Stromal cell of bone marrow (primary cell): Measurements from ENCODE around the gene STK36.
A peak's percentile ranks its signal among the peaks of the same experiment; 100 is the strongest.

Experiments
- DNase-seq: peaks from one replicate; pipeline ENCODE4 v3.0.0-alpha.2; 2012; ENCODE audit warnings: low read depth

STK36 gene

GRCh38 chr2:218719457-218719856 is 47.6 kb downstream of the STK36 start:
- DNase-seq = no peak

DNA sequence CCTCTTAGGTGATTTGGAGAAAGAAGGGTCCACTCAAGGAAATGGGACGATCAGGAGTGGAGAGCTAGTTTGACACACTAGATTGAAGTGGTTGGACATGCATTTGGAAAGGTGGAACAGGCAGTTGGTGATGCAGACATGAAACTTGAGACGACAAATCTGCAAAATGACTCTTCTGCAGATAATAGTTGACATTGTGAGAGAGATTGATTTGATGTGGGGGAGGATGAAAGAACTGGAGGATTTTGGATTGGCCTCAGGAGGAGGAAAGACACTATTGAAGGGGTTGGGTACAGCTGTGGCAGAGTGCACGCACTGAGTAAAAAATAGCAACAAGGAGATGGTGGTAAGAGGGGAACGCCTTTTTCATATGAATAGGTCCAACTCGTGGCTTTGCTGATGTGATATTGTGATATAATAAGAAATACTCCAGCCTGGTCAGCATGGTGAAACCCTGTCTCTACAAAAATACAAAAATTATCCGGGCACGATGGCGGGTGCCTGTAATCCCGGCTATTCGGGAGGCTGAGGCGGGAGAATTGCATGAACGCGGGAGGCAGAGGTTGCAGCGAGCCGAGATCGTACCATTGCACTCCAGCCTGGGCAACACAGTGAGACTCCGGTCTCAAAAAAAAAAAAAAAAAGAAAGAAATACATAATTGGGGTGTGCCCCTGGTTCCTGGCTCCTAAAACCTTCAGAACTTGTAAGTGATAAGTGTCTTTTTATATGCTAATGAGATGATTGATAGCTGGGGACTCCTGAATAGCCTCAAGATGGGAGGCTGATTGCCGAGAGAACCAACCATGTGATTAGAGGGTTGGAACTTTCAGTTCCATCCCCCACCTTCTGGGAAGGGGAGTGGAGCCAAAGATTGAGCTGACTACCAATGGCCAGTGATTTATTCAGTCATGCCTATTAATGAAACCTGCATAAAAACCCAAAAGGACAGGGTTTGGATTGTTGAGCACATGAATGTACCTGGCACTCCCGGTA is 48.5 kb downstream of the STK36 start:
- no peak for DNase-seq

DNA sequence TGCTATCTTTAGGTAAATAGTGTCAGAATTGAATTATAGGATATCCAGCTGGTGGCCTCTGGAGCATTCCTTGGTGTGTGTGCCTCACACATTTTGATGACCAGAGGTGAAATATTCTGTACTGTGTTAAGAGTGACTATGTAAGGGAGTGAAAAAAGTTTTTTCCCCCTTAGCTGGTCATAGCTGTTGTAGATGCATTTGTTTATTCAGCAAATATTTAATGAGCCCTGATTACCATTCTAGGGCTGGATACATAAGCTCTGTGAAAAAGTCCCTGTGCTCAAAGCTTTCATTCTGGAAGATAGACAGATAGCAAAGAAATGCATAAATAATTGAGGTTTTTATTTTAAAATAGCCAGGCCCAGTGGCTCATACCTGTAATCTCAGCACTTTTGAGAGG is 49.6 kb downstream of the STK36 start:
- DNase-seq = no peak

DNA sequence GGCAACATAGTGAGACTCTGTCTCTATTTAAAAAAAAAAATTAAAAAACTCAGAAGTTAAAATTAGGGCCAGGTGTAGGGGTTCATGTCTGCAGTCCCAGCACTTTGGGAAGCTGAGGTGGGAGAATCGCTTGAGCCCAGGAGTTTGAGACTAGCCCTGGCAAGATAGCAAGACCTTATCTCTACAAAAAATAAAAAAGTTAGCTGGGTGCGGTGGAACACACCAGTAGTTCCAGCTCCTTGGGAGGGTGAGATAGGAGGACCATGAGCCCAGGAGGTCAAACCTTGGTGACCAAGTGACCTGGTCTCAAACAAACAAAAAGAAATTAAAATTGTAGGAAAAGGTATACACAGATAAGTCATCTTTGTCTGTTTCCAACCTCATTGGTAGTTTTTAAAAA is 50.0 kb downstream of the STK36 start:
- no peak for DNase-seq

DNA sequence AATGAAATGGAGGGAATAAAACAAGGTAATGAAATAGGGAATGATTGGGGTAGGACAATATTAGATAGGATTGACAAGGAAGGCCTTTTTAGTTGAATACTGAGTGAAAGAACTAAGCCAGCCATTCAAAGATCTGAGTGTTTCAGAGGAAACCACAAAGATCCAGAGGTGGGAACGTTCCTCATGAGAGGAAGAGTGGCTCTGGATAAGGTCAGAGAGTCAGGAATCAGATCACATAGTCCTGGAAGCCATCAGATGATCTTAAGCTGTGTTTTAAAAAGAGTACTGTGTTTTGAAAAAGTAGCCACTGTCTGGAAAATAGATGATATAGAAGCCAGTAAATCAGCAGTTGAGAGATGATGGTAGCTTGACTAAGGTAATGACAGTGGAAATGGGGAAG is 50.5 kb downstream of the STK36 start:
- DNase-seq = no peak

- DNase-seq = no peak
Measured at GRCh38 chr2:218722876-218723785, 51.2 kb downstream of the STK36 start.

- no peak for DNase-seq
Measured at GRCh38 chr2:218726004-218726574, 54.2 kb downstream of the STK36 start.

GRCh38 chr2:218727502-218728165 is 55.7 kb downstream of the STK36 start:
- no peak for DNase-seq

GRCh38 chr2:218729640-218730039 is 57.8 kb downstream of the STK36 start:
- no peak for DNase-seq

- DNase-seq = no peak
Measured at GRCh38 chr2:218732052-218732760, 60.3 kb downstream of the STK36 start.

DNA sequence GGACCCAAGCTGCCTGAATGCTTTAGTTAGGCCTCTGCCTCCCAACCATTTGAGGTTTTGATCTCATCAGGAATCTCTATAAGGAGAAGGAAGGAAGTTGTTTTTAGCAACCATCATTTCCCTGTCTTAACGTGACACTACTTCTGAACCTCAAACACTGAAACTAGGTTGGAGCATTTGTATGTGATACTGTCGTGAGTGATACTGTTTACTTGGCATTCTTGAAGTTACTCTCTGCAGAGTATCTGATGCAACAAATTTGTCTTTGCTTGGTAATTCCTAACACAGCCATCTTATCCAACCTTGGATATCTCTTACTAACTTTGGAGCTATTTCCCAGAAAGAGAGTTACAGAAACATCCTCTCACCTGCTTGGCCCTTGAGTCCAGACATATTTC is 60.9 kb downstream of the STK36 start:
- DNase-seq = no peak

- DNase-seq = peak; percentile 61
Measured at GRCh38 chr2:218733171-218734021, 61.5 kb downstream of the STK36 start.

DNA sequence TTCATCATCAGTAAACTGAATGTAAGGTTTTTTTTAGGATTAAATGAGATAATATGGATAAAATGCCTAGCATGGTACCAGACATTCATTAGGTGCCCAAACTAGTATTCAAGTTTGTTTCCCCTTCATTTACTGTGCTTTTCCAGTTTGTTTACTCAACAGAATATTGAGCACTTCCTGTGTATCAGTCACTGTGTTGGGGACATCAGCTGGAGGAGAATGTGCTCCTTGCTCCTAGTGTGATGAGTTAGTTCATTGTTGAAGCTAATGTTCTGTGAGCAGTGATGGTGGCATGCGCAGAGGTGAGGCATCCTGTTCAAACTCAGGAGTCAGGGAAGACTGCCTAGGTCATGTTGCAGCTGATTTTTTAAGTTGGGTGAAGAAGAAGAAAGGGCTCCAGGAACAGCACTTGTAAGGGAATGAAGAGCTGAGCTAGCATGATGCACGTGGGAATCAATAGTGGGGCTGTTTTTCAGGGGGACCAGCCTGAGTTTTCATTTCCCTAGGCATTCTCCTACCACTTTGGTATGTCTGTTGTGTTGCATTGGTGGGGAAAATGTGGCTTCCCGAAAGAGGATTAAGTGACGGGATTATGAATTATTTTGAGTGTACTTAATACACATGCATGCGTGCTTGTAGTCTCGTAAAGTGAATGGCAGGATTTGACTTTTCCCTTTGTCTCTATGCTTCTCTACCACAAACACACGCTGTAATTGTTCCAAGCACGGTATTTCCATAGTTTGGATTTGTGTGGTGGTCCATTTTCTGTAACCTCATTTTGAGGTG is 62.5 kb downstream of the STK36 start:
- no peak for DNase-seq

GRCh38 chr2:218736531-218736930 is 64.6 kb downstream of the STK36 start:
- no peak for DNase-seq

- DNase-seq = no peak
Measured at GRCh38 chr2:218743068-218743467, 71.2 kb downstream of the STK36 start.

- DNase-seq = no peak
Measured at GRCh38 chr2:218744615-218745014, 72.7 kb downstream of the STK36 start.

GRCh38 chr2:218745160-218745558 is 73.3 kb downstream of the STK36 start:
- no peak for DNase-seq

- peak; percentile 35 for DNase-seq
Measured at GRCh38 chr2:218745559-218746469, 73.9 kb downstream of the STK36 start.

GRCh38 chr2:218746470-218746795 is 74.5 kb downstream of the STK36 start:
- no peak for DNase-seq
